ENCODE measurements around the gene HMG20A. TPM values are rescaled to one million over a fixed set of nuclear protein-coding genes. Genes with fewer than 3 reads are reported as not detected.
A peak's percentile ranks its signal among the peaks of the same experiment; 100 is the strongest.

Gene HMG20A
- total and polyA plus RNA-seq, 12 donors = 14.0 to 57.2 (median 38.9) TPM

DNA sequence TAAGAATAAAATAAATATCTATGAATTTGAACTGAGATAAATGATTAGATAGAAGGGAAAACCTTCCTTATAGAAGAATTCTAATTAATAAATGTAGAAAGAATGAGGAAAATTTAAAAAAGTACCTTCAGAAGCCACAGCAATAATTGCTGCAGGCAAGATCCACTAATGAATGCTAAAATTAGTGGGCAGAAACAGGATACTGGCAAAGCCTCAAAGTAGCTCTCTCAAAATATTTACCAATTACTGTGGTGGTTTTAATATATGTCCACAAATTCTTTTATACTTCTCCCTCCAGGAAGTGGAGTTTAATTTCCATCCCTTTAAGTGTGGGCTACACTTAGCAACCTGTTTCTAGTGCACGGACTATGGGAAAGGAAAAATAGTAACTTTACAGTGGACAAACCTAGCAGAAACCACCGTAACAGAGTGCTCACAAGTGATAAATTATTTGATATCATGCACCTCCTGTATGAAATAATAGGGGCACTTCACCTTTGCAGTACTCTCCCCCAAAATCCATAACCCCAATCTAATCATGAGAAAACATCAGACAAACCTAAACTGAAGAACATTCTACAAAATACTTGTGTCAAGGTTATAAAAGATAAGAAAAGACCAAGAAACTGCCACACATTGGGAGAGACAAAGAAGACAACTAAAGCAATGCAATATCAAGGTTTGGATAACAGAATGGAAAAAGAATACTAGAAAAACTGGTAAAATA, 7.6 kb upstream of the HMG20A start:
- intact Hi-C loops (cut with DNase I) = no loop called here
- Histone ChIP-seq H3K36me3 (replicated peaks in 1 of 2) (no peaks in the 10 kb centered on the region), H3K4me1 (replicated peaks in 1 of 2) (peaks cover 4 to 41% of the 10 kb centered on the region in 2 donors), H3K27me3 (no peaks in the 10 kb centered on the region), H3K9me3 (replicated peaks in 1 of 3) (no peaks in the 10 kb centered on the region), H3K27ac (no peak overlapping the region), H3K4me3 (no peak overlapping the region)
- DNase-seq = no peak
- WGBS, 4 donors = 57 to 69% (median 64%) methylated on average over 2 of the region's 2 CpGs
- TF ChIP-seq, protein P1, sequence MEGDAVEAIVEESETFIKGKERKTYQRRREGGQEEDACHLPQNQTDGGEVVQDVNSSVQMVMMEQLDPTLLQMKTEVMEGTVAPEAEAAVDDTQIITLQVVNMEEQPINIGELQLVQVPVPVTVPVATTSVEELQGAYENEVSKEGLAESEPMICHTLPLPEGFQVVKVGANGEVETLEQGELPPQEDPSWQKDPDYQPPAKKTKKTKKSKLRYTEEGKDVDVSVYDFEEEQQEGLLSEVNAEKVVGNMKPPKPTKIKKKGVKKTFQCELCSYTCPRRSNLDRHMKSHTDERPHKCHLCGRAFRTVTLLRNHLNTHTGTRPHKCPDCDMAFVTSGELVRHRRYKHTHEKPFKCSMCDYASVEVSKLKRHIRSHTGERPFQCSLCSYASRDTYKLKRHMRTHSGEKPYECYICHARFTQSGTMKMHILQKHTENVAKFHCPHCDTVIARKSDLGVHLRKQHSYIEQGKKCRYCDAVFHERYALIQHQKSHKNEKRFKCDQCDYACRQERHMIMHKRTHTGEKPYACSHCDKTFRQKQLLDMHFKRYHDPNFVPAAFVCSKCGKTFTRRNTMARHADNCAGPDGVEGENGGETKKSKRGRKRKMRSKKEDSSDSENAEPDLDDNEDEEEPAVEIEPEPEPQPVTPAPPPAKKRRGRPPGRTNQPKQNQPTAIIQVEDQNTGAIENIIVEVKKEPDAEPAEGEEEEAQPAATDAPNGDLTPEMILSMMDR (IDR thresholded peaks at IDR 0.05) = no peak
- no peak for TF ChIP-seq POLR2A (IDR thresholded peaks at IDR 0.05)

DNA sequence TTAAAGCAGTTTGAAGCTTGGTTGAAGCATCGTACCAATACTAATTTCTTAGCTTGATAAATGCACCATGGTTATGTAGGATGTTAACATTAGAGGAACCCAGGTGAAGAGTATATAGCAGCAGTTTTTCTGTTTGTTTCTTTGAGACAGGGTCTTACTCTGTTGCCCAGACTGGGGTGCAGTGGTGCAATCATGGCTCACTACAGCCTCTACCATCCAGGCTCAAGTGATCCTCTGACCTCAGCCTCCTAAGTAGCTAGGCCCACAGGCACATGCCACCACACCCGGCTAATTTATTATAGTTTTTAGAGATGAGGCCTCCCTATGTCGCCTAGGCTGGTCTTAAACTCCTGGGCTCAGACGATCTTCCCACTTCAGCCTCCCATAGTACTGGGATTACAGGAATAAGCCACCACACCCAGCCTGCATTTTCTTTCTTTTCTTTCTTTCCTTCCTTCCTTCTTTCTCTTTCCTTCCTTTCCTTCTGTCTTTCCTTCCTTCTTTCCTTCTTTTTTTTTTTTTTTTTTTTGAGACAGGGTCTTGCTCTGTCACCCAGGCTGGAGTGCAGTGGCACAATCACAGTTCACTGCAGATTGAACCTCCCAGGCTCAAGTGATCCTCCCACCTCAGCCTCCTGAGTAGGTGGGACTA, 6.9 kb upstream of the HMG20A start:
- peaks cover 4 to 48% of the 10 kb centered on the region in 2 donors for H3K4me1 ChIP-seq (replicated peaks in 1 of 2)
- no peak overlapping the region for H3K27ac ChIP-seq
- 90 to 98% (median 95%) methylated on average over 4 of the region's 4 CpGs for WGBS, 4 donors
- H3K27me3 ChIP-seq = no peaks in the 10 kb centered on the region
- H3K4me3 ChIP-seq = no peak overlapping the region
- no peaks in the 10 kb centered on the region for H3K9me3 ChIP-seq (replicated peaks in 1 of 3)
- no peak for DNase-seq
- intact Hi-C loops (cut with DNase I) = no loop called here
- no peaks in the 10 kb centered on the region for H3K36me3 ChIP-seq (replicated peaks in 1 of 2)
- TF ChIP-seq POLR2A (IDR thresholded peaks at IDR 0.05) = no peak
- TF ChIP-seq, protein P1 (IDR thresholded peaks at IDR 0.05) = no peak

DNA sequence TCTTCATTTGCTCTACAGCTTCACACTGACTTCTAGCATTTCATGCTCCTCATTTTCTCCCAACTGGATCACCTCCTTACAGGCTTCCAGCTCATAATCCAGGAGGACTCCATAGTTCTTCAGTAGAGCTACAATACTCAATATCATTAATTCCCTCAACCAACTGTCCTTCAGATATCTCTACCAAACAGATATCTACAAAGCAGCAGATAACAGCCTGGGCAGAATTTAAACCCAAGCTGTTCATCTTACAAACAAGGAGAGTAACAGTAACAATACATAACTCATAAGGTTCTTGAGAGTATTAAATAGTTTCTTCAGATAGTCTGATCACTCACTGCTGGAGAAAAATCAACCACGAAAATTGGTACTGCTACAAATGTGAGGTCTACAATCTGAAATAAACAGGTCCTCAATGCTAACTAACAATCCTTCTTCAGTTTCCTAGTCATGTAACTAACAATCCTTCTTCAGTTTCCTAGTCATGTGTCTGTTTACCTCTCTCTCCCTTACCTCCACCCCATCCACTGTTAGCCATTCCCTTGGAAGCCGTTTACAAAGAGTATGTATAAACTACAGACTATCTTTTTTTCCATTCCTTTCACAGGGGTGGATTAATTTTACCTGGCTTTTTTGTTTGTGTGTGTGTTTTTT, 5.8 kb upstream of the HMG20A start:
- intact Hi-C loops (cut with DNase I) = no loop called here
- Histone ChIP-seq H3K4me3 (no peak overlapping the region), H3K4me1 (replicated peaks in 1 of 2) (peaks cover 4 to 45% of the 10 kb centered on the region in 2 donors), H3K9me3 (replicated peaks in 1 of 3) (no peaks in the 10 kb centered on the region), H3K27me3 (no peaks in the 10 kb centered on the region), H3K27ac (no peak overlapping the region), H3K36me3 (replicated peaks in 1 of 2) (no peaks in the 10 kb centered on the region)
- DNase-seq = no peak
- 87 to 95% (median 94%) methylated on average over 2 of the region's 2 CpGs for WGBS, 4 donors
- TF ChIP-seq, protein P1 (IDR thresholded peaks at IDR 0.05) = no peak
- no peak for TF ChIP-seq POLR2A (IDR thresholded peaks at IDR 0.05)

DNA sequence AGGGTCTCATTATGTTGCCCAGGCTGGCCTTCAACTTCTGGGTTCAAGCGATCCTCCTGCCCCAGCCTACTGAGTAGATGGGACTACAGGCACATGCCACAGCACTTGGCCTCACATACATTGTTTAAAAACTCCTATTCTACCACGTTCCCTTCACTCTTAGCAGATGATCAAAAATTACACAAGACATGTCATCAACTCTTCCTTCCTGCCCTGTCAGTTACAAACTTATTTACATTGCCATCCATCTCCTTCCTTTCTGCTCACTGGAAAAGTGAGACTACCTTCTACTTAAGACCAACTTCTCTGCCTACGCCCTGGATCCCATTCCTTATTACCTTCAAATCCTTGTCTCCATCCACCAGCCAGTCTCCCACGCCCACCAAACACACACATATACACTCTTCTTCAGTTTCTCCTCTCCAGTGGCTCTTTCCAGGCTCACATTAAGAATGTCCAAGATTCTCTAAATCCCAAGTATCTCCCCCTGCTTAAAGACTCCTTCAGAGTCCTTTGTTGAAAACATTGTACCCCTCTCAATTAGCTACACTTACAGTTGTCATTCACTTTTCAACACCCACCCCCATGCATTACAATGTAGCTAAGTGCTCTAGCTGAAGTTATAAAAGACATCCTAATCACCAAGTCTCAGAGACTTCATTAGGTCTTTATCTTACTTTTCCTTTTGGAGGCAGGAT, 5.1 kb upstream of the HMG20A start:
- 82 to 85% (median 84%) methylated on average over 4 of the region's 4 CpGs for WGBS, 4 donors
- TF ChIP-seq, protein P1 (IDR thresholded peaks at IDR 0.05) = no peak
- no peak for TF ChIP-seq POLR2A (IDR thresholded peaks at IDR 0.05)
- Histone ChIP-seq H3K27ac (peak overlapping the region in 1 of 5 donors; percentile 2), H3K4me1 (replicated peaks in 1 of 2) (peaks cover 4 to 45% of the 10 kb centered on the region in 2 donors), H3K4me3 (no peak overlapping the region), H3K36me3 (replicated peaks in 1 of 2) (no peaks in the 10 kb centered on the region), H3K9me3 (replicated peaks in 1 of 3) (no peaks in the 10 kb centered on the region), H3K27me3 (no peaks in the 10 kb centered on the region)
- DNase-seq = no peak
- intact Hi-C loops (cut with DNase I) = no loop called here

Data from adrenal gland (tissue), 12 donors.